Measurements from ENCODE around the gene AK3. TPM values are rescaled to one million over a fixed set of nuclear protein-coding genes. Genes with fewer than 3 reads are reported as not detected.

Gene AK3
- total RNA-seq, 1 experiment from 2014 or later = 61.0 TPM

DNA sequence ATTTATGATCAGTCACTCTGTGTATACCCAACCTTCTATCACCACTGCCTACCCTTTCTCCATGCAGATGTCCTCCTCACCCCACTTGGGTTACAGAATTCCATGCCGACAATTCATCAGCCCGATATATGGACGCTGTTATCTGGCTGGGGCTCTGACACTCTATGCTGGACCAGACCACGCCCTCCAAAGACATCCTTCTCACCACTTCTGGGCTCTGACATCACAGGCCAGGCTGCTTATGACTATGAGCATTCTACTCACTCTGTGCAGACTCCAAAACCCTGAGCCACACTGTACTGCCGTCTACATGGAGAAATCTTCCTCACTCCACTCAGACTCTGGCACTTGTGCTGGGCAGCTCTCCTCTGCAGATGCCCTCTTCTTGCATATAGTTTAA, 7.6 kb upstream of the AK3 start:
- Mint-ChIP-seq H3K4me1 (ENCODE audit: insufficient read depth, unreplicated experiment) (peaks cover 13% of the 10 kb centered on the region), H3K4me3 (ENCODE audit: unreplicated experiment) (no peak overlapping the region), H3K27me3 (ENCODE audit: insufficient read depth, unreplicated experiment) (no peaks in the 10 kb centered on the region), H3K9me3 (ENCODE audit: unreplicated experiment) (peaks cover 6% of the 10 kb centered on the region), H3K27ac (ENCODE audit: low read depth, unreplicated experiment) (no peak overlapping the region), H3K36me3 (ENCODE audit: insufficient read depth, unreplicated experiment) (no peaks in the 10 kb centered on the region)
- CTCF ChIA-PET = interaction anchor here (0.7 to 17.8 kb wide), 10 partner anchors 12 to 846 kb away, joined by 3 to 171 read pairs (median 4); partner anchors contain the start of gene JAK2
- no TSS peak for BruUV-seq (replicated peaks)
- POLR2A ChIA-PET = no interaction called here
- TF ChIP-seq, protein P1, sequence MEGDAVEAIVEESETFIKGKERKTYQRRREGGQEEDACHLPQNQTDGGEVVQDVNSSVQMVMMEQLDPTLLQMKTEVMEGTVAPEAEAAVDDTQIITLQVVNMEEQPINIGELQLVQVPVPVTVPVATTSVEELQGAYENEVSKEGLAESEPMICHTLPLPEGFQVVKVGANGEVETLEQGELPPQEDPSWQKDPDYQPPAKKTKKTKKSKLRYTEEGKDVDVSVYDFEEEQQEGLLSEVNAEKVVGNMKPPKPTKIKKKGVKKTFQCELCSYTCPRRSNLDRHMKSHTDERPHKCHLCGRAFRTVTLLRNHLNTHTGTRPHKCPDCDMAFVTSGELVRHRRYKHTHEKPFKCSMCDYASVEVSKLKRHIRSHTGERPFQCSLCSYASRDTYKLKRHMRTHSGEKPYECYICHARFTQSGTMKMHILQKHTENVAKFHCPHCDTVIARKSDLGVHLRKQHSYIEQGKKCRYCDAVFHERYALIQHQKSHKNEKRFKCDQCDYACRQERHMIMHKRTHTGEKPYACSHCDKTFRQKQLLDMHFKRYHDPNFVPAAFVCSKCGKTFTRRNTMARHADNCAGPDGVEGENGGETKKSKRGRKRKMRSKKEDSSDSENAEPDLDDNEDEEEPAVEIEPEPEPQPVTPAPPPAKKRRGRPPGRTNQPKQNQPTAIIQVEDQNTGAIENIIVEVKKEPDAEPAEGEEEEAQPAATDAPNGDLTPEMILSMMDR (IDR thresholded peaks at IDR 0.05; ENCODE audit: unreplicated experiment) = no peak
- no peak for DNase-seq (ENCODE audit: unreplicated experiment)
- intact Hi-C loops (cut with micrococcal nuclease) = no loop called here

- no peak for DNase-seq (ENCODE audit: unreplicated experiment)
- TF ChIP-seq, protein P1 (IDR thresholded peaks at IDR 0.05; ENCODE audit: unreplicated experiment) = no peak
- CTCF ChIA-PET = interaction anchor here (0.7 to 7.6 kb wide), 13 partner anchors 9 to 875 kb away, joined by 3 to 70 read pairs (median 5); partner anchors contain the start of gene RCL1
- POLR2A ChIA-PET = interaction anchor here (2.6 kb wide), 1 partner anchor 9 kb away, joined by 13 read pairs; no protein-coding TSS in a partner anchor
- H3K36me3 Mint-ChIP-seq (ENCODE audit: insufficient read depth, unreplicated experiment) = peaks cover 6% of the 10 kb centered on the region
- no TSS peak for BruUV-seq (replicated peaks)
- no peak overlapping the region for H3K27ac Mint-ChIP-seq (ENCODE audit: low read depth, unreplicated experiment)
- peaks cover 29% of the 10 kb centered on the region for H3K4me1 Mint-ChIP-seq (ENCODE audit: insufficient read depth, unreplicated experiment)
- H3K27me3 Mint-ChIP-seq (ENCODE audit: insufficient read depth, unreplicated experiment) = no peaks in the 10 kb centered on the region
- intact Hi-C loops (cut with micrococcal nuclease) = no loop called here
- H3K4me3 Mint-ChIP-seq (ENCODE audit: unreplicated experiment) = no peak overlapping the region
- H3K9me3 Mint-ChIP-seq (ENCODE audit: unreplicated experiment) = peaks cover 6% of the 10 kb centered on the region
Observed at GRCh38 chr9:4746278-4747030, 5.5 kb upstream of the AK3 start.

- Mint-ChIP-seq H3K27ac (ENCODE audit: low read depth, unreplicated experiment) (peak overlapping the region; percentile 97), H3K9me3 (ENCODE audit: unreplicated experiment) (peaks cover 6% of the 10 kb centered on the region), H3K27me3 (ENCODE audit: insufficient read depth, unreplicated experiment) (no peaks in the 10 kb centered on the region), H3K4me1 (ENCODE audit: insufficient read depth, unreplicated experiment) (peaks cover 29% of the 10 kb centered on the region), H3K36me3 (ENCODE audit: insufficient read depth, unreplicated experiment) (peaks cover 6% of the 10 kb centered on the region), H3K4me3 (ENCODE audit: unreplicated experiment) (peak overlapping the region; percentile 54)
- ChIA-PET CTCF (interaction anchor here (0.6 to 2.1 kb wide), 8 partner anchors 15 to 1475 kb away, joined by 3 to 9 read pairs (median 3); no protein-coding TSS in a partner anchor), POLR2A (interaction anchor here (0.7 to 4.6 kb wide), 16 partner anchors 10 to 1219 kb away, joined by 3 to 48 read pairs (median 8); partner anchors contain the start of genes CDC37L1, JAK2, PLGRKT and PLPP6)
- TF ChIP-seq, protein P1 (IDR thresholded peaks at IDR 0.05; ENCODE audit: unreplicated experiment) = no peak
- peak; percentile 81 for DNase-seq (ENCODE audit: unreplicated experiment)
- intact Hi-C loops (cut with micrococcal nuclease) = loop anchor here (1.0 to 5.0 kb wide), 2 partner anchors 64 to 141 kb away; partner anchors contain the start of gene CDC37L1
- no TSS peak for BruUV-seq (replicated peaks)
Observed at GRCh38 chr9:4743131-4743875, 2.3 kb upstream of the AK3 start.

DNA sequence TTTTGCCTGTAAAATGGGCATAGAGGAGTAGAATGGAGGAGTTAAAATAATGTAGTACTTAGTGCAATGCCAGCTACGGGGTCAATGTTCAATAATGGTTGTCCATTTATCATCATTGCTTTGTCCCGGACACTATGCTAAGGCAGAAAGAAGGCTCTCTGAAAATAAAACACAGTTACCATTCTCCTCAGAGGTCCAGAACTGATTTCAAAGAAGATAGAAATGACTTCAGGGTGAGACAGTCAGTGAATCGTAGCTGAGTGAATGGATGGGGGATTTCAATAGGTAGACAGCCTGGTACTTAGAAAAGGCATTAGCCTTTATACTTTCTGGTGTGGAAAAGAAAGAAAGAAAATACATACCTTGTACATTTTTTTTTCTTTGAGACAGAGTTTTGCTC, 1.2 kb upstream of the AK3 start:
- DNase-seq (ENCODE audit: unreplicated experiment) = no peak
- POLR2A ChIA-PET = interaction anchor here (0.6 to 4.6 kb wide), 20 partner anchors 9 to 1218 kb away, joined by 3 to 48 read pairs (median 6); partner anchors contain the start of genes CDC37L1, JAK2, PLGRKT and PLPP6
- H3K27me3 Mint-ChIP-seq (ENCODE audit: insufficient read depth, unreplicated experiment) = no peaks in the 10 kb centered on the region
- intact Hi-C loops (cut with micrococcal nuclease) = loop anchor here (5.0 kb wide), 1 partner anchor 140 kb away; no protein-coding TSS in a partner anchor
- TSS peak; percentile 51 for BruUV-seq (replicated peaks)
- CTCF ChIA-PET = interaction anchor here (0.6 to 2.1 kb wide), 9 partner anchors 16 to 1474 kb away, joined by 3 to 9 read pairs (median 3); no protein-coding TSS in a partner anchor
- H3K4me1 Mint-ChIP-seq (ENCODE audit: insufficient read depth, unreplicated experiment) = peaks cover 29% of the 10 kb centered on the region
- peak overlapping the region; percentile 90 for H3K4me3 Mint-ChIP-seq (ENCODE audit: unreplicated experiment)
- peak overlapping the region; percentile 97 for H3K27ac Mint-ChIP-seq (ENCODE audit: low read depth, unreplicated experiment)
- TF ChIP-seq, protein P1 (IDR thresholded peaks at IDR 0.05; ENCODE audit: unreplicated experiment) = no peak
- H3K36me3 Mint-ChIP-seq (ENCODE audit: insufficient read depth, unreplicated experiment) = peaks cover 6% of the 10 kb centered on the region
- peaks cover 6% of the 10 kb centered on the region for H3K9me3 Mint-ChIP-seq (ENCODE audit: unreplicated experiment)
